ENCODE data around the gene GSTK1.
A peak's percentile ranks its signal among the peaks of the same experiment; 100 is the strongest.

GSTK1 gene

DNA sequence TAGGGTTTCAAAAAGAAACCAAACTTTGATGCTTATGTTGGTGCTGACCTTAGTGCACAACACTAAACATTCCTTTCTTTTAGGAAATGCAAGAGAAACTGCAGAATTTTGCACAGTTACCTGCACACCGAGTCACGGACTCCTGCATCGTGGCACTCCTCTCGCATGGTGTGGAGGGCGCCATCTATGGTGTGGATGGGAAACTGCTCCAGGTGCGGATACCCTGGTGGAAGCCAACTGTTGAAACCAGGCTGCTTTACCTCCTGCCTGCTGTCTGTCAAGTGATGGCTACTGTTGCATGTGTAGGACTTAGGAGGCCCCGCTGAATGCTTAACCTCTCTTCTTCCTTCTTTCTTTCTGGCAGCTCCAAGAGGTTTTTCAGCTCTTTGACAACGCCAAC is 36.6 kb downstream of the GSTK1 start:
- DNase-seq (ENCODE audit: low spot score), result peak; percentile 77

DNA sequence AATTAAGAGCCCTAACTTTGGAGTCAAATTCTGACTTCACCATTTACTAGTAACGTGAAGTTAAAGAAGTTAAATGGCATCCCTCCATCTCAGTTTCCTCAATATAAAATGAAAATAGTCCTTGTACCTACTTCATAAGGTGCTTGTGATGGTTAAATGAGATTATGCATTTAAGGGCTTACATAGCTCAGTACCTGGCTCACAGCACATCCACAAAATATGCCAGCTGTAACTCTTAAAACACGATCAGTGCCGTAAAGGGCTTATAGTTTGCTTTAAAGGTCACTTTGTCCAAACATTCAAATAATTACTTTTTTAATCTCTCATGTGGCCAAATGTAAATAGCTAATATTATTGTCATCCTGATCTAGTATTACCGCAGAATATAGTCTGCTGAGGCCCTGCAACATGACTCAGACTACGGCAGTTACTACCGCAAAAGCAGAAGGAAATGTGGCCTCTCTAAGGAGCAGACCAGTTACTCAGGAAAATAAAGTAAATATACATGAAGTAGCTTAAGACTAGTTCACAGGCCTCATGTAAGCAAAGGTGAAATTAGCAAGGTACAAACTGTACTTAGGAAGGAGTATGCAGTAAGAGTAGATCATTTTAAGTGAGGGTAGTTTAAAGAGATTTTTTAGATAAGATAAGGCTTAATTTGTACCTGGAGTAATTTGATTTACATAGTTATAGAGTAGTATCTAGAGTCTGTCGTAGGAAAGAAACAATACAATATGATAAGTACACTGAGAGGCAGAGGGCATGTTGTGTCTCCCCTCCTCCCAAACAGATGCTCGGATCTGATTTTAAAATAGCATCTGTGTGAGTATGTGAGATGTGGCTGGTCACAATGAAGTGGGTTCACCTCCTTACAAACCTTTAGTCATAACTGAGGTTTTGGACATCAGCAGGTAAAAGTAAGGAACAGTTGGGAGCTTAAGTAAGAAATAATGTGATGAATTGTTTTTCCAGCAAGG is 38.0 kb downstream of the GSTK1 start:
- no peak for DNase-seq (ENCODE audit: low spot score)

DNA sequence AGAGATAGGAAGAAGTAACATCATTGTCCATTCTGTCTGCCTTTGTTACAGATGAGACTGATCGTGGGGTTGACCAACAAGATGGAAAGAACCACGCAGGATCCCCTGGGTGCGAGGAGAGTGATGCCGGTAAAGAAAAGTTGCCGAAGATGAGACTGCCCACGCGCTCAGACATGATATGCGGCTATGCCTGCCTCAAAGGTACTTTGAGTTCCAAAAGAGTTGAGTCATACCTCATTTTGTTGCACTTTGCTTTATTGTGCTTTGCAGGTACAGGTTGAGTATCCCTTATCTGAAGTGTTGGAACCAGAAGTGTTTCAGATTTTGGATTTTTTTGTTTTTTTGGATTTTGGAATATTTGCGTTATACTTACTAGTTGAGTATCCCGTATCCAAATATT is 40.5 kb downstream of the GSTK1 start:
- DNase-seq (ENCODE audit: low spot score), result no peak

DNA sequence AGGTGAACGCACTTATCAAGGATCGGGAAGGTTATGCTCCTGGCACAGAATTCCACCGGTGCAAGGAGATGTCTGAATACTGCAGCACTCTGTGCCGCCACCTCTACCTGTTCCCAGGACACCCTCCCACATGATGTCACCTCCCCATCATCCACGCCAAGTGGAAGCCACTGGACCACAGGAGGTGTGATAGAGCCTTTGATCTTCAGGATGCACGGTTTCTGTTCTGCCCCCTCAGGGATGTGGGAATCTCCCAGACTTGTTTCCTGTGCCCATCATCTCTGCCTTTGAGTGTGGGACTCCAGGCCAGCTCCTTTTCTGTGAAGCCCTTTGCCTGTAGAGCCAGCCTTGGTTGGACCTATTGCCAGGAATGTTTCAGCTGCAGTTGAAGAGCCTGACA is 41.7 kb downstream of the GSTK1 start:
- DNase-seq (ENCODE audit: low spot score), result no peak

DNA sequence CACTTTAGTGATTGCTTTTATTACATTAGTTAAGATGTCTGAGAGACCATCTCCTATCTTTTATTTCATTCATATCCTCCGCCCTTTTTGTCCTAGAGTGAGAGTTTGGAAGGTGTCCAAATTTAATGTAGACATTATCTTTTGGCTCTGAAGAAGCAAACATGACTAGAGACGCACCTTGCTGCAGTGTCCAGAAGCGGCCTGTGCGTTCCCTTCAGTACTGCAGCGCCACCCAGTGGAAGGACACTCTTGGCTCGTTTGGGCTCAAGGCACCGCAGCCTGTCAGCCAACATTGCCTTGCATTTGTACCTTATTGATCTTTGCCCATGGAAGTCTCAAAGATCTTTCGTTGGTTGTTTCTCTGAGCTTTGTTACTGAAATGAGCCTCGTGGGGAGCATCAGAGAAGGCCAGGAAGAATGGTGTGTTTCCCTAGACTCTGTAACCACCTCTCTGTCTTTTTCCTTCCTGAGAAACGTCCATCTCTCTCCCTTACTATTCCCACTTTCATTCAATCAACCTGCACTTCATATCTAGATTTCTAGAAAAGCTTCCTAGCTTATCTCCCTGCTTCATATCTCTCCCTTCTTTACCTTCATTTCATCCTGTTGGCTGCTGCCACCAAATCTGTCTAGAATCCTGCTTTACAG is 42.3 kb downstream of the GSTK1 start:
- DNase-seq (ENCODE audit: low spot score), result peak; percentile 75

DNA sequence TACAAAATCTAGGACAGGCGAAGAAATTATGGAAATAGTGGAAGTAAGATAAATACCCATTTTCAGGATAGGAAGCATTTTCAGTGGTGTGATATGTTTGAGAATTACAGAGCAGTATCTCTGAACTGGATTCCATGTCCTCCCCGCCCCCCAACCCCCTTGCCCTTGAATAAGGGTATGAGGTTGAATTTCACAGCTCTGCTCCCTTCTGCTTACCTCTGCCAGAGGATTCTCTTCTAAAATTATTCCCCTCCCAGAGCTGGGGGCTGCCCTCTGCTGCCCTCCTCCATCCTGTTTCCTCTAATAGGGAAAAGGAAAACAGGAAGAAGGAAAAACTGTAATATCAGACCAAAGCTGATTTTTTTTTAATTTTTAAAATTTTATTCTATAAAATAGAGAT is 45.4 kb downstream of the GSTK1 start:
- DNase-seq (ENCODE audit: low spot score), result no peak

DNA sequence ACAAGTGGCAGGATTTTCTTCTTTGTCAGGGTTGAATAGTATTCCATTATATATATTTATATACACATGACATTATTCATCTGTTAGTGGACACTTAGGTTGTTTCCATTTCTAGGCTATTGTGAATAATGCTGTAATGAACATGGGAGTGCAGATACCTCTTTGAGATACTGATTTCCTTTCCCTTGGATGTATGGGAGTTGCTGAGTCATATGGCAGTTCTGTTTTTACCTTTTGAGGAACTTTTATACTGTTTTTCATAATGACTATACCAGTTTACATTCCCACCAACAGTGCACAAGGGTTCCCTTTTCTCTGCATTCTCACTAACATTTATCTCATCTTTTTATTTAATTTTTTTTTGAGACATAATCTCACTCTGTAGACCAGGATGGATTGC is 50.9 kb downstream of the GSTK1 start:
- DNase-seq (ENCODE audit: low spot score), result no peak

DNA sequence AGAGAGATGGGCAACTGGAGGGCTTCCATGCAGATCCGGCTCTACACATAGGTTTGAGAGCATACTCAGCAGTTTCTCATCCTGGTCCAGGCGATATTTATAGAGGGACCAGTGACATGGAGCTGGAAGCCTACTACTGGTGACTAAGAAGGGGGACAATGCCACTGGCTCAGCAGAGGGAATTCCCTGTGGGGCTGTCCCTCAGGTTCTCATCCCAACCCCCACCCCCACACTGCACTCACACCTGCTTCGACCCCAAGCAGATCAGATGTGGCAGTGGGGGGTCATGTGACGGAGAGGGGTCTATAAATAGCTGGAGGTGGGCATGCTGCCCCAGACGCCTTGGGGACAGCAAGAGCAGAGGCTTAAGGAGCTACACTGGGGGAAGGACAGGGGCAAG is 52.5 kb downstream of the GSTK1 start, which contains the start of gene CLCN1:
CLCN1 (plus strand) TSS at position 336 of the 400 bp plus-strand sequence. CDS start 102 bp downstream, outside the sequence.
- no peak for DNase-seq (ENCODE audit: low spot score)

DNA sequence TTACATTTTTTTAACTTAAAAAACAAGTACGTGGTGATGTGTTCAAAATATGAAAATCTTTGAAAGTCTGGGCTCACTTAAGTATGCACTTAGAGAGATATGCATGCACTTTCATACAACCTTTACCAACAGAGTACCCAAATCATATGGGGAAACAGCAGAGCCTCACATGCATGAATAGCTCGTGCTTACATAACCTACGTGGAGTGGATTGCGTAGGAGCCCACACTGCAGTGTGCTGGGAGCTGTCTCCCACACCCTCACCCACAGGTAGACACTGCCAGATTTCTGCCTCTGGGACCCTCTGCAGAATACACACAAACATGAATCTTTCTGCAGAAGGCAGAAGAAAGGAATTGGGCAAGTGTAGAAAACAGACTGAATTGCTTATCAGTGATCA is 53.3 kb downstream of the GSTK1 start:
- no peak for DNase-seq (ENCODE audit: low spot score)

DNA sequence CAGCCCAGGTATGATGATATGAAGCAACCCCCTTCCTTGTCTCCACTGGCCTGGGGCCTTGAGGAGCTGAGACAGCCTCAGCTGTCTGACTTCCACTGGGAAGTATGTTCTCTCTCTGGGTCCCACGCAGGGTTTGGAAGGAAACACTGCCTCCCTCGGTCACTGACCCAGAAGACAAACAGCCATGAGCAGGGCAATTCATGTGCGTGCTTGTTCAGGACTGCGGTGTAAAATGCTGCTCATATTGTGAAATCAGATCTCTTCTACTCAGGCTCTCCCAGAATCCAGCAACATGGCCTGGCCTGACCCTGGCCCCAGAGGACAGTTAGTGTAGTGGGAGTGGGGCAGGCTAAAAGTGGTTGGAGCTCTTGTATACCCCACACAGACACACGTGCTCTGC is 55.4 kb downstream of the GSTK1 start:
- no peak for DNase-seq (ENCODE audit: low spot score)
